Endodermal cell (in vitro differentiated cells): Measurements from ENCODE around the gene GTF2IRD1. TPM values are rescaled to one million over a fixed set of nuclear protein-coding genes. Genes with fewer than 3 reads are reported as not detected.

Experiments
- DNase-seq: peaks from one replicate; pipeline ENCODE4 v3.0.0-alpha.2; 2017
- H3K27ac ChIP-seq: 2 replicates; pipeline ENCODE4 v1.5.1; 2013; ENCODE audit warnings: mild to moderate bottlenecking, low read depth, low read length, moderate library complexity
- H3K27me3 ChIP-seq: 2 replicates; pipeline ENCODE4 v1.6.1; 2013; ENCODE audit warnings: mild to moderate bottlenecking, low read length, moderate library complexity; ENCODE audit not compliant: insufficient read depth, control insufficient read depth, poor library complexity, severe bottlenecking
- H3K36me3 ChIP-seq: 2 replicates; pipeline ENCODE4 v1.7.0; 2013; ENCODE audit warnings: mild to moderate bottlenecking, low read length, moderate library complexity; ENCODE audit not compliant: control insufficient read depth, insufficient read depth
- H3K4me1 ChIP-seq: one replicate; pipeline ENCODE4 v1.7.0; 2013; ENCODE audit warnings: low read length; ENCODE audit not compliant: control insufficient read depth, insufficient read depth
- H3K4me3 ChIP-seq: 2 replicates; pipeline ENCODE4 v1.5.1; 2013; ENCODE audit warnings: mild to moderate bottlenecking, low read length, moderate library complexity
- H3K9ac ChIP-seq: 2 replicates; pipeline ENCODE4 v1.6.1; 2013; ENCODE audit warnings: mild to moderate bottlenecking, low read length, moderate library complexity; ENCODE audit not compliant: poor library complexity, severe bottlenecking; ENCODE audit errors: extremely low read depth
- H3K9me3 ChIP-seq: 2 replicates; pipeline ENCODE4 v1.6.1; 2013; ENCODE audit warnings: mild to moderate bottlenecking, low read length, moderate library complexity; ENCODE audit not compliant: control insufficient read depth
- H3K27ac Mint-ChIP-seq: 2 replicates; pipeline ENCODE4 v1.8.0; 2020; ENCODE audit warnings: mixed read lengths
- H3K27me3 Mint-ChIP-seq: 2 replicates; pipeline ENCODE4 v1.8.0; 2021; ENCODE audit warnings: mild to moderate bottlenecking, mixed read lengths; ENCODE audit not compliant: insufficient read depth
- H3K36me3 Mint-ChIP-seq: 2 replicates; pipeline ENCODE4 v1.8.0; 2020; ENCODE audit warnings: low read depth, mixed read lengths
- H3K4me1 Mint-ChIP-seq: 2 replicates; pipeline ENCODE4 v1.8.0; 2020; ENCODE audit warnings: mixed read lengths
- H3K4me3 Mint-ChIP-seq: 2 replicates; pipeline ENCODE4 v1.8.0; 2020; ENCODE audit warnings: mild to moderate bottlenecking, moderate library complexity, mixed read lengths
- H3K9me3 Mint-ChIP-seq: 2 replicates; pipeline ENCODE4 v1.8.0; 2020; ENCODE audit warnings: mild to moderate bottlenecking, mixed read lengths
- CTCF ChIP-seq: fragments of 200-600 bp; sonication (generic); conservative IDR thresholded peaks from 2 replicates; pipeline ENCODE4 v1.5.0; 2021; ENCODE audit warnings: antibody characterized with exemption, mild to moderate bottlenecking
- WGBS, 2 experiments: methylation state at CpG; one replicate each; pipeline versions ENCODE4 v1.1.5 to v1.1.7; 2013; ENCODE audit warnings: missing lambda C conversion rate in 2 of 2, mixed read lengths in 1 of 2; ENCODE audit not compliant: insufficient coverage in 1 of 2, insufficient read length in 1 of 2; 5-methylcytosine and 5-hydroxymethylcytosine counted together
- total RNA-seq, 2 donors: library from RNA; stranded (reverse); fragmentation: NEBNext Ultra II Directional in 1 of 2; extraction: Animal tissue kit (Norgen Biotek cat#: 25700) in 1 of 2; gene quantifications; 2 replicates in 1 of 2; 3 replicates in 1 of 2; pipeline ENCODE4 v1.2.1, GENCODE V29; 2021

Gene GTF2IRD1
- total RNA-seq, 2 donors from 2014 or later: 54.8 to 84.4 TPM

GRCh38 chr7:74567318-74567668 lies 113.6 kb downstream of the GTF2IRD1 start:
- H3K27ac Mint-ChIP-seq: peak overlapping the region; percentile 35
- no peak overlapping the region for H3K4me3 Mint-ChIP-seq
- WGBS, 2 experiments: 95 to 97% methylated on average over 2 of the region's 2 CpGs
- Histone ChIP-seq H3K4me3 (no peak overlapping the region), H3K4me1 (no peaks in the 10 kb centered on the region), H3K9ac (no peak overlapping the region), H3K36me3 (peaks cover 35% of the 10 kb centered on the region), H3K27ac (no peak overlapping the region), H3K27me3 (no peaks in the 10 kb centered on the region), H3K9me3 (no peaks in the 10 kb centered on the region)
- DNase-seq: no peak
- no peaks in the 10 kb centered on the region for H3K4me1 Mint-ChIP-seq
- peaks cover 58% of the 10 kb centered on the region for H3K36me3 Mint-ChIP-seq
- no peak for TF ChIP-seq CTCF
- H3K27me3 Mint-ChIP-seq: no peaks in the 10 kb centered on the region
- no peaks in the 10 kb centered on the region for H3K9me3 Mint-ChIP-seq

- Mint-ChIP-seq H3K27me3 (no peaks in the 10 kb centered on the region), H3K9me3 (no peaks in the 10 kb centered on the region), H3K36me3 (peaks cover 57% of the 10 kb centered on the region), H3K4me3 (no peak overlapping the region), H3K4me1 (no peaks in the 10 kb centered on the region), H3K27ac (peak overlapping the region; percentile 61)
- no peaks in the 10 kb centered on the region for H3K4me1 ChIP-seq
- H3K9me3 ChIP-seq: no peaks in the 10 kb centered on the region
- no peak for TF ChIP-seq CTCF
- no peak overlapping the region for H3K9ac ChIP-seq
- 76 to 100% methylated on average over 3 to 5 of the region's 5 CpGs for WGBS, 2 experiments
- peaks cover 37% of the 10 kb centered on the region for H3K36me3 ChIP-seq
- H3K4me3 ChIP-seq: no peak overlapping the region
- DNase-seq: no peak
- no peak overlapping the region for H3K27ac ChIP-seq
- no peaks in the 10 kb centered on the region for H3K27me3 ChIP-seq
Measured at GRCh38 chr7:74568658-74569057, 115.0 kb downstream of the GTF2IRD1 start.

- Mint-ChIP-seq H3K4me3 (no peak overlapping the region), H3K27ac (peak overlapping the region; percentile 86), H3K36me3 (peaks cover 49% of the 10 kb centered on the region), H3K4me1 (no peaks in the 10 kb centered on the region), H3K9me3 (no peaks in the 10 kb centered on the region), H3K27me3 (no peaks in the 10 kb centered on the region)
- Histone ChIP-seq H3K9ac (no peak overlapping the region), H3K27me3 (no peaks in the 10 kb centered on the region), H3K9me3 (no peaks in the 10 kb centered on the region), H3K27ac (peak overlapping the region; percentile 24), H3K36me3 (peaks cover 32% of the 10 kb centered on the region), H3K4me1 (no peaks in the 10 kb centered on the region), H3K4me3 (no peak overlapping the region)
- DNase-seq: no peak
- TF ChIP-seq CTCF: no peak
- WGBS, 2 experiments: 95 to 100% methylated on average over 5 to 14 of the region's 14 CpGs
Measured at GRCh38 chr7:74569501-74570075, 115.9 kb downstream of the GTF2IRD1 start.
